Upper lobe of left lung (tissue), 6 donors: ENCODE results near the gene APP. TPM values are rescaled to one million over a fixed set of nuclear protein-coding genes. Genes with fewer than 3 reads are reported as not detected.

Source experiments
- ATAC-seq, 2 donors: fragments of 200-7000 bp; cut with Tn5 transposase; one replicate each; pipeline ENCODE4 v1.9.1; 2022; ENCODE audit warnings: mild to moderate bottlenecking in 2 of 2, moderate library complexity in 2 of 2; ENCODE audit not compliant: low FRiP score in 2 of 2
- DNase-seq, 2 donors: peaks; one replicate each; pipeline ENCODE4 v3.0.0-alpha.2; 2019 to 2020
- H3K27ac ChIP-seq, 4 donors: fragments of 200-600 bp; sonication (generic); one replicate each; pipeline ENCODE4 v1.5.1; 2016 to 2019
- H3K27me3 ChIP-seq, 4 donors: fragments of 200-600 bp; sonication (generic); one replicate each; pipeline ENCODE4 v1.5.1; 2017 to 2019
- H3K36me3 ChIP-seq, 4 donors: fragments of 200-600 bp; sonication (generic); one replicate each; pipeline ENCODE4 v1.5.1; 2016 to 2019
- H3K4me1 ChIP-seq, 4 donors: fragments of 200-600 bp; sonication (generic); one replicate each; pipeline ENCODE4 v1.5.1; 2018 to 2019
- H3K4me3 ChIP-seq, 4 donors: fragments of 200-600 bp; sonication (generic); one replicate each; pipeline ENCODE4 v1.5.1; 2017 to 2019; ENCODE audit warnings: mild to moderate bottlenecking in 2 of 4, moderate library complexity in 1 of 4
- H3K9me3 ChIP-seq, 4 donors: fragments of 200-600 bp; sonication (generic); one replicate each; pipeline ENCODE4 v1.5.1; 2018 to 2019
- CTCF ChIP-seq, 6 experiments: fragments of 450-650 bp in 4 of 6; fragments of 200-600 bp in 2 of 6; sonication (generic) in 2 of 6; IDR thresholded peaks; one replicate each; pipeline ENCODE4 v1.5.1; 2016 to 2019; ENCODE audit warnings: antibody characterized with exemption in 6 of 6
- EP300 ChIP-seq, 4 donors: sonication (generic); formaldehyde crosslinking; IDR thresholded peaks; one replicate each; pipeline ENCODE4 v1.5.1; 2017; ENCODE audit warnings: antibody characterized with exemption in 4 of 4, control low read depth in 2 of 4
- POLR2A ChIP-seq, 4 donors: fragments of 450-650 bp; IDR thresholded peaks; one replicate each; pipeline ENCODE4 v1.5.1; 2016 to 2017; ENCODE audit warnings: antibody characterized with exemption in 4 of 4, mild to moderate bottlenecking in 2 of 4
- POLR2AphosphoS5 ChIP-seq, 2 donors: sonication (generic); formaldehyde crosslinking; IDR thresholded peaks; one replicate each; pipeline ENCODE4 v1.5.1; 2017; ENCODE audit warnings: antibody characterized with exemption in 2 of 2
- WGBS, 2 donors: methylation state at CpG; one replicate each; pipeline ENCODE4 v1.1.5; 2017 to 2018; 5-methylcytosine and 5-hydroxymethylcytosine counted together
- total RNA-seq, 6 donors: library from RNA; depleted of rRNA in 4 of 6; stranded (reverse); fragments of >200 nt in 4 of 6; gene quantifications; one replicate each; pipeline versions ENCODE4 v1.1.0 to v1.2.1, GENCODE V29; 2016 to 2021
- donor health status: DM: no; HTN: no; CAD: no; lungs with moderate emphysema.
- donor health status: DM: no; HTN: yes; CAD: no; lungs with severe emphysema.

Gene APP
- total RNA-seq, 6 donors from 2014 or later: 177 to 444 (median 391) TPM

GRCh38 chr21:26105819-26106218, 64.8 kb downstream of the APP start:
- ATAC-seq: no peak
- 81 to 90% methylated on average over 5 of the region's 5 CpGs for WGBS, 2 donors
- H3K27me3 ChIP-seq: no peaks in the 10 kb centered on the region

GRCh38 chr21:26100573-26100972, 70.0 kb downstream of the APP start:
- Histone ChIP-seq H3K27me3 (no peaks in the 10 kb centered on the region), H3K4me3 (no peak overlapping the region), H3K27ac (no peak overlapping the region), H3K9me3 (no peaks in the 10 kb centered on the region), H3K36me3 (peaks cover 0 to 4% (median 0%) of the 10 kb centered on the region in 4 donors), H3K4me1 (no peaks in the 10 kb centered on the region)
- DNase-seq: no peak
- TF ChIP-seq POLR2AphosphoS5 (IDR thresholded peaks at IDR 0.05) (no peak), EP300 (IDR thresholded peaks at IDR 0.05) (no peak), CTCF (IDR thresholded peaks at IDR 0.05) (no peak), POLR2A (IDR thresholded peaks at IDR 0.05) (no peak)
- no peak for ATAC-seq
- WGBS, 2 donors: 68 to 86% methylated on average over 2 of the region's 2 CpGs

More at GRCh38 chr21:26105819-26106218, 64.8 kb downstream of the APP start:
- Histone ChIP-seq H3K4me1 (no peaks in the 10 kb centered on the region), H3K9me3 (no peaks in the 10 kb centered on the region), H3K36me3 (peaks cover 0 to 12% (median 1%) of the 10 kb centered on the region in 4 donors), H3K4me3 (no peak overlapping the region), H3K27ac (no peak overlapping the region)
- no peak for DNase-seq
- no peak for TF ChIP-seq POLR2A (IDR thresholded peaks at IDR 0.05)
- TF ChIP-seq EP300 (IDR thresholded peaks at IDR 0.05): no peak
- no peak for TF ChIP-seq POLR2AphosphoS5 (IDR thresholded peaks at IDR 0.05)
- TF ChIP-seq CTCF (IDR thresholded peaks at IDR 0.05): no peak

GRCh38 chr21:26099610-26100219, 70.9 kb downstream of the APP start:
- no peak for DNase-seq

GRCh38 chr21:26098772-26099397, 71.7 kb downstream of the APP start:
- Histone ChIP-seq H3K36me3 (peaks cover 0 to 4% (median 0%) of the 10 kb centered on the region in 4 donors), H3K9me3 (no peaks in the 10 kb centered on the region), H3K4me1 (no peaks in the 10 kb centered on the region), H3K4me3 (no peak overlapping the region), H3K27me3 (no peaks in the 10 kb centered on the region), H3K27ac (no peak overlapping the region)
- no peak for TF ChIP-seq POLR2AphosphoS5 (IDR thresholded peaks at IDR 0.05)
- TF ChIP-seq POLR2A (IDR thresholded peaks at IDR 0.05): no peak
- no peak for TF ChIP-seq EP300 (IDR thresholded peaks at IDR 0.05)
- no peak for TF ChIP-seq CTCF (IDR thresholded peaks at IDR 0.05)
- 82% methylated on average over 4 of the region's 4 CpGs for WGBS, 2 donors
- DNase-seq (no peak), ATAC-seq (no peak)

More at GRCh38 chr21:26099610-26100219, 70.9 kb downstream of the APP start:
- 86 to 87% methylated on average over 7 of the region's 7 CpGs for WGBS, 2 donors
- Histone ChIP-seq H3K9me3 (no peaks in the 10 kb centered on the region), H3K4me3 (no peak overlapping the region), H3K27me3 (no peaks in the 10 kb centered on the region), H3K36me3 (peaks cover 0 to 4% (median 0%) of the 10 kb centered on the region in 4 donors), H3K27ac (no peak overlapping the region), H3K4me1 (no peaks in the 10 kb centered on the region)
- TF ChIP-seq EP300 (IDR thresholded peaks at IDR 0.05) (no peak), POLR2AphosphoS5 (IDR thresholded peaks at IDR 0.05) (no peak), POLR2A (IDR thresholded peaks at IDR 0.05) (no peak), CTCF (IDR thresholded peaks at IDR 0.05) (no peak)
- ATAC-seq: no peak
